Adrenal gland (tissue), 12 donors: ENCODE data around the gene GSE1. TPM values are rescaled to one million over a fixed set of nuclear protein-coding genes. Genes with fewer than 3 reads are reported as not detected.

Experiments used
- DNase-seq, 7 donors: peaks; one replicate each; pipeline ENCODE4 v3.0.0-alpha.2; 2019 to 2020
- H3K27ac ChIP-seq, 5 donors: fragments of 200-600 bp; sonication (generic) in 4 of 5; 1 replicate in 3 of 5; 2 replicates in 2 of 5; pipeline versions ENCODE4 v1.5.1 to v1.8.0; 2016 to 2020; ENCODE audit warnings: mild to moderate bottlenecking in 1 of 5
- H3K27me3 ChIP-seq: fragments of 200-600 bp; 2 replicates; pipeline ENCODE4 v1.8.0; 2021
- H3K36me3 ChIP-seq, 2 donors: fragments of 200-600 bp; replicated peaks in 1 of 2; 1 replicate in 1 of 2; 2 replicates in 1 of 2; pipeline versions ENCODE4 v1.5.1 to v1.8.0; 2018 to 2022
- H3K4me1 ChIP-seq, 2 donors: fragments of 200-600 bp; replicated peaks in 1 of 2; 1 replicate in 1 of 2; 2 replicates in 1 of 2; pipeline versions ENCODE4 v1.5.1 to v1.8.0; 2018 to 2021
- H3K4me3 ChIP-seq, 4 donors: fragments of 200-600 bp; sonication (generic) in 3 of 4; one replicate each; pipeline ENCODE4 v1.5.1; 2016 to 2018
- H3K9me3 ChIP-seq, 3 donors: fragments of 200-600 bp; sonication (generic) in 1 of 3; replicated peaks in 1 of 3; 1 replicate in 2 of 3; 2 replicates in 1 of 3; pipeline versions ENCODE4 v1.5.1 to v1.8.0; 2016 to 2021
- CTCF ChIP-seq, 6 experiments: fragments of 450-650 bp in 4 of 6; fragments of 200-600 bp in 2 of 6; sonication (generic) in 1 of 6; IDR thresholded peaks; 1 replicate in 5 of 6; 2 replicates in 1 of 6; pipeline versions ENCODE4 v1.5.1 to v1.8.0; 2016 to 2021; ENCODE audit warnings: antibody characterized with exemption in 6 of 6, mild to moderate bottlenecking in 2 of 6, moderate library complexity in 1 of 6
- POLR2A ChIP-seq, 2 donors: fragments of 450-650 bp; IDR thresholded peaks; one replicate each; pipeline ENCODE4 v1.6.1; 2017; ENCODE audit warnings: antibody characterized with exemption in 2 of 2, mild to moderate bottlenecking in 2 of 2, moderate library complexity in 1 of 2
- WGBS, 4 donors: extraction: QIAGEN DNeasy Blood & Tissue Kit in 2 of 4; methylation state at CpG; one replicate each; pipeline versions ENCODE4 v1.1.5 to v1.1.7; 2013 to 2017; 5-methylcytosine and 5-hydroxymethylcytosine counted together
- intact Hi-C, 2 donors: fragments of 100-400 bp; cut with DNase I; formaldehyde crosslinking; loops; one replicate each; pipeline versions ENCODE4 v1.14.1 to v1.15.0; 2022 to 2023
- polyA plus RNA-seq, 3 donors: library from polyadenylated mRNA; stranded (reverse); fragments of 200-250 nt in 2 of 3; fragments of 350-450 nt in 1 of 3; fragmentation: Illumina TruSeq in 1 of 3; extraction: RNeasy Lipid Tissue Mini Kit (QIAGEN cat#74804) in 1 of 3; gene quantifications; one replicate each; pipeline ENCODE4 v1.2.3, GENCODE V29; 2013 to 2014
- total RNA-seq, 9 donors: library from RNA; depleted of rRNA in 4 of 9; stranded (reverse); fragments of >200 nt in 4 of 9; fragments of 120-200 nt in 1 of 9; fragmentation: NEBNext Ultra II Directional in 1 of 9; extraction: Animal tissue kit (Norgen Biotek cat#: 25700) in 1 of 9; gene quantifications; one replicate each; pipeline versions ENCODE4 v1.1.0 to v1.2.4, GENCODE V29; 2013 to 2023
- donor health status: healthy with polysubstance abuse.
- donor health status: Bipolar disorder and iron deficiency.
- donor health status: DM: yes; HTN: yes; CAD: no.
- donor health status: DM: no; HTN: no; CAD: no.
- donor health status: DM: no; HTN: no; CAD: no.
- donor health status: DM: yes; HTN: yes; CAD: no.

GSE1 gene
- total and polyA plus RNA-seq, 12 donors = 7.8 to 99.9 (median 64.8) TPM

- 92 to 93% (median 93%) methylated on average over 36 to 38 of the region's 38 CpGs for WGBS, 4 donors
- Histone ChIP-seq H3K36me3 (peaks cover 0 to 90% of the 10 kb centered on the region in 2 donors), H3K27me3 (no peaks in the 10 kb centered on the region), H3K9me3 (no peaks in the 10 kb centered on the region), H3K4me1 (peaks cover 4 to 15% of the 10 kb centered on the region in 2 donors), H3K4me3 (no peak overlapping the region), H3K27ac (peak overlapping the region in 2 of 5 donors; percentile 40 to 52)
- no peak for DNase-seq
- intact Hi-C loops = loop anchor here in 1 of 2 donors (5.0 kb wide), 1 partner anchor 54 kb away; no protein-coding TSS in a partner anchor
- TF ChIP-seq POLR2A (IDR thresholded peaks at IDR 0.05) = no peak
- TF ChIP-seq CTCF (IDR thresholded peaks at IDR 0.05) = no peak
Measured at GRCh38 chr16:85662976-85663830, 50.1 kb downstream of the GSE1 start.

GRCh38 chr16:85663891-85664321 lies 50.8 kb downstream of the GSE1 start:
- Histone ChIP-seq H3K36me3 (peaks cover 0 to 90% of the 10 kb centered on the region in 2 donors), H3K4me1 (peaks cover 4 to 15% of the 10 kb centered on the region in 2 donors), H3K27ac (peak overlapping the region in 2 of 5 donors; percentile 40 to 52), H3K4me3 (no peak overlapping the region), H3K9me3 (no peaks in the 10 kb centered on the region), H3K27me3 (no peaks in the 10 kb centered on the region)
- TF ChIP-seq POLR2A (IDR thresholded peaks at IDR 0.05) (no peak), CTCF (IDR thresholded peaks at IDR 0.05) (no peak)
- intact Hi-C loops = loop anchor here in 1 of 2 donors (5.0 kb wide), 1 partner anchor 53 kb away; no protein-coding TSS in a partner anchor
- DNase-seq = peak; percentile 50 to 88 (median 72)
- WGBS, 4 donors = 54 to 65% (median 61%) methylated on average over 12 of the region's 12 CpGs

GRCh38 chr16:85664580-85665372 lies 51.7 kb downstream of the GSE1 start:
- H3K27ac ChIP-seq = peak overlapping the region in 1 of 5 donors; percentile 52
- no peak overlapping the region for H3K4me3 ChIP-seq
- intact Hi-C loops = loop anchor here in 1 of 2 donors (5.0 kb wide), 1 partner anchor 53 kb away; no protein-coding TSS in a partner anchor
- peaks cover 4 to 9% of the 10 kb centered on the region in 2 donors for H3K4me1 ChIP-seq
- peaks cover 0 to 93% of the 10 kb centered on the region in 2 donors for H3K36me3 ChIP-seq
- 79 to 94% (median 92%) methylated on average over 26 to 27 of the region's 27 CpGs for WGBS, 4 donors
- no peaks in the 10 kb centered on the region for H3K9me3 ChIP-seq
- TF ChIP-seq POLR2A (IDR thresholded peaks at IDR 0.05) = no peak
- no peak for TF ChIP-seq CTCF (IDR thresholded peaks at IDR 0.05)
- no peaks in the 10 kb centered on the region for H3K27me3 ChIP-seq
- DNase-seq = peak in 1 of 7 donors; percentile 12

- TF ChIP-seq POLR2A (IDR thresholded peaks at IDR 0.05) (no peak), CTCF (IDR thresholded peaks at IDR 0.05) (no peak)
- peaks cover 0 to 5% of the 10 kb centered on the region in 2 donors for H3K4me1 ChIP-seq
- no peaks in the 10 kb centered on the region for H3K27me3 ChIP-seq
- no peak overlapping the region for H3K27ac ChIP-seq
- peak in 1 of 7 donors; percentile 10 for DNase-seq
- 91 to 95% (median 94%) methylated on average over 11 to 12 of the region's 12 CpGs for WGBS, 4 donors
- intact Hi-C loops = no loop called here
- H3K36me3 ChIP-seq = peaks cover 0 to 99% of the 10 kb centered on the region in 2 donors
- H3K9me3 ChIP-seq = no peaks in the 10 kb centered on the region
- H3K4me3 ChIP-seq = no peak overlapping the region
Measured at GRCh38 chr16:85665373-85665740, 52.2 kb downstream of the GSE1 start.
